Loucy (cell line): ENCODE results near the gene KLF16.
"Not testable (repeated sequence)": the region's sequence is repeated elsewhere in the genome, so short reads cannot be mapped to it uniquely, and the experiment has no call there.

Experiments used
- H2AFZ ChIP-seq: fragments of 200-600 bp; sonication (generic); 2 replicates; pipeline ENCODE4 v1.6.0; 2016; ENCODE audit warnings: antibody characterized with exemption, mild to moderate bottlenecking, low read length, moderate library complexity
- H3F3A ChIP-seq: fragments of 200-600 bp; 2 replicates; pipeline ENCODE4 v1.6.0; 2016; ENCODE audit warnings: antibody characterized with exemption, low read depth, mild to moderate bottlenecking
- H3K27me3 ChIP-seq: fragments of 200-600 bp; sonication (generic); 2 replicates; pipeline ENCODE4 v1.6.1; 2014; ENCODE audit warnings: low read length, mild to moderate bottlenecking; ENCODE audit not compliant: insufficient read depth, poor library complexity, severe bottlenecking
- H3K36me3 ChIP-seq: fragments of 200-600 bp; sonication (generic); 2 replicates; pipeline ENCODE4 v1.6.1; 2016; ENCODE audit warnings: low read length; ENCODE audit not compliant: insufficient read depth
- H3K4me1 ChIP-seq: fragments of 200-600 bp; sonication (generic); 2 replicates; pipeline ENCODE4 v1.5.1; 2014; ENCODE audit warnings: low read length, mild to moderate bottlenecking; ENCODE audit not compliant: insufficient read depth, poor library complexity, severe bottlenecking
- H3K4me2 ChIP-seq: fragments of 200-600 bp; sonication (generic); 2 replicates; pipeline ENCODE4 v1.6.0; 2014; ENCODE audit warnings: antibody characterized with exemption, low read length, low read depth, mild to moderate bottlenecking; ENCODE audit not compliant: poor library complexity, severe bottlenecking
- H3K4me3 ChIP-seq: fragments of 200-600 bp; sonication (generic); 2 replicates; pipeline ENCODE4 v1.5.1; 2014; ENCODE audit warnings: low read length, mild to moderate bottlenecking, mixed read lengths; ENCODE audit not compliant: poor library complexity, severe bottlenecking
- H3K79me2 ChIP-seq: fragments of 200-600 bp; sonication (generic); 2 replicates; pipeline ENCODE4 v1.6.1; 2014; ENCODE audit warnings: low read length; ENCODE audit not compliant: insufficient read depth
- H3K9ac ChIP-seq: fragments of 200-600 bp; sonication (generic); 2 replicates; pipeline ENCODE4 v1.6.0; 2014; ENCODE audit warnings: mild to moderate bottlenecking, low read depth, low read length, moderate library complexity; ENCODE audit not compliant: poor library complexity, severe bottlenecking
- H3K9me2 ChIP-seq: fragments of 200-600 bp; sonication (generic); replicated peaks from 2 replicates; pipeline ENCODE4 v1.6.1; 2016; ENCODE audit warnings: low read depth, low read length, mixed read lengths
- H3K9me3 ChIP-seq: fragments of 200-600 bp; sonication (generic); 2 replicates; pipeline ENCODE4 v1.6.1; 2014; ENCODE audit warnings: mild to moderate bottlenecking, antibody characterized with exemption, low read length, low read depth; ENCODE audit not compliant: insufficient read depth
- H4K20me1 ChIP-seq: fragments of 200-600 bp; sonication (generic); 2 replicates; pipeline ENCODE4 v1.6.0; 2014; ENCODE audit warnings: antibody characterized with exemption, low read length, mild to moderate bottlenecking; ENCODE audit not compliant: insufficient read depth, poor library complexity, severe bottlenecking
- CTCF ChIP-seq: fragments of 200-600 bp; sonication (generic); conservative IDR thresholded peaks from 2 replicates; pipeline ENCODE4 v1.5.1; 2014; ENCODE audit warnings: mild to moderate bottlenecking, antibody characterized with exemption, low read length
- EZH2phosphoT487 ChIP-seq: fragments of 200-600 bp; IDR thresholded peaks from 2 replicates; pipeline ENCODE4 v1.6.1; 2018; ENCODE audit warnings: antibody characterized with exemption, mild to moderate bottlenecking, moderate library complexity, borderline replicate concordance

Gene KLF16

GRCh38 chr19:1893791-1894190 lies 30.4 kb upstream of the KLF16 start:
- H3K4me2 ChIP-seq = no peak overlapping the region
- no peaks in the 10 kb centered on the region for H3K27me3 ChIP-seq
- H3F3A ChIP-seq = no peaks in the 10 kb centered on the region
- no peak overlapping the region for H3K4me3 ChIP-seq
- H3K9me3 ChIP-seq = no peaks in the 10 kb centered on the region
- no peaks in the 10 kb centered on the region for H3K36me3 ChIP-seq
- peaks cover 5% of the 10 kb centered on the region; the same call in 1 of the 2 replicates for H3K79me2 ChIP-seq
- H2AFZ ChIP-seq = no peak overlapping the region
- peaks cover 30% of the 10 kb centered on the region for H3K4me1 ChIP-seq
- no peak overlapping the region for H3K9ac ChIP-seq
- no peaks in the 10 kb centered on the region for H4K20me1 ChIP-seq
- H3K9me2 ChIP-seq = no peaks in the 10 kb centered on the region
- TF ChIP-seq EZH2phosphoT487 (no peak), CTCF (no peak)

GRCh38 chr19:1889907-1890306 lies 26.5 kb upstream of the KLF16 start:
- Histone ChIP-seq H3K79me2 (peaks cover 2% of the 10 kb centered on the region), H3K9me2 (no peaks in the 10 kb centered on the region), H3K9me3 (no peaks in the 10 kb centered on the region), H3K4me3 (no peak overlapping the region), H2AFZ (no peak overlapping the region), H4K20me1 (peaks cover under 1% of the 10 kb centered on the region), H3K9ac (no peak overlapping the region), H3K36me3 (no peaks in the 10 kb centered on the region), H3K4me1 (peaks cover 3% of the 10 kb centered on the region), H3K27me3 (no peaks in the 10 kb centered on the region), H3K4me2 (no peak overlapping the region), H3F3A (no peaks in the 10 kb centered on the region)
- TF ChIP-seq EZH2phosphoT487 (no peak), CTCF (no peak)

GRCh38 chr19:1888385-1888784 lies 25.0 kb upstream of the KLF16 start:
- Histone ChIP-seq H4K20me1 (peaks cover 16% of the 10 kb centered on the region), H3K27me3 (no peaks in the 10 kb centered on the region), H3K4me1 (peaks cover 15% of the 10 kb centered on the region), H3K9me3 (no peaks in the 10 kb centered on the region), H3K9me2 (no peaks in the 10 kb centered on the region), H3K4me2 (no peak overlapping the region), H2AFZ (no peak overlapping the region), H3K36me3 (no peaks in the 10 kb centered on the region), H3F3A (no peaks in the 10 kb centered on the region), H3K9ac (no peak overlapping the region), H3K4me3 (no peak overlapping the region), H3K79me2 (peaks cover 18% of the 10 kb centered on the region)
- TF ChIP-seq EZH2phosphoT487 (no peak), CTCF (no peak)

GRCh38 chr19:1886360-1886759 lies 23.0 kb upstream of the KLF16 start:
- not testable (repeated sequence) for H3K9me3 ChIP-seq, H3F3A ChIP-seq, H3K4me3 ChIP-seq, H2AFZ ChIP-seq, H3K27me3 ChIP-seq, H3K9ac ChIP-seq, H3K4me2 ChIP-seq, H3K36me3 ChIP-seq, H3K9me2 ChIP-seq
- Histone ChIP-seq H3K79me2 (peaks cover 37% of the 10 kb centered on the region), H3K4me1 (peaks cover 32% of the 10 kb centered on the region), H4K20me1 (peaks cover 31% of the 10 kb centered on the region)

- Histone ChIP-seq H3K9ac (peak within 1 kb of the TSS; percentile 85), H3K79me2 (peaks cover 42% of the 10 kb centered on the region), H3K4me1 (peaks cover 32% of the 10 kb centered on the region), H3K4me2 (peak within 1 kb of the TSS; percentile 84), H3K4me3 (peak within 1 kb of the TSS; percentile 97), H4K20me1 (peaks cover 34% of the 10 kb centered on the region)
- not testable (repeated sequence) for H3F3A ChIP-seq, H3K9me3 ChIP-seq, H3K27me3 ChIP-seq, H3K9me2 ChIP-seq, H2AFZ ChIP-seq, H3K36me3 ChIP-seq
Measured at GRCh38 chr19:1885398-1886119, 22.2 kb upstream of the KLF16 start, which contains the start of gene ABHD17A. Gene ABHD17A, minus strand, starts transcription at chr19:1885496. Its CDS starts 3,930 bp downstream, at chr19:1881566.
